Thyroid gland (tissue), 4 donors: ENCODE measurements around the gene SFSWAP.

Experiments used
- CTCF ChIP-seq, 6 experiments: fragments of 200-600 bp in 3 of 6; fragments of 450-650 bp in 3 of 6; sonication (generic) in 3 of 6; IDR thresholded peaks; one replicate each; pipeline ENCODE4 v1.5.1; 2016 to 2019; ENCODE audit warnings: antibody characterized with exemption in 6 of 6, mild to moderate bottlenecking in 2 of 6, inconsistent platforms in 1 of 6, moderate library complexity in 1 of 6
- POLR2A ChIP-seq, 2 donors: fragments of 450-650 bp; IDR thresholded peaks; one replicate each; pipeline ENCODE4 v1.6.1; 2017; ENCODE audit warnings: antibody characterized with exemption in 2 of 2, mild to moderate bottlenecking in 2 of 2, moderate library complexity in 1 of 2

- TF ChIP-seq CTCF (IDR thresholded peaks at IDR 0.05) (no peak), POLR2A (IDR thresholded peaks at IDR 0.05) (no peak)
These were observed 37.7 kb upstream of the SFSWAP start for GRCh38 chr12:131672941-131673887.
